Thyroid gland (tissue), 4 donors: ENCODE data around the gene CRYAA.
"Not testable (repeated sequence)": the region's sequence is repeated elsewhere in the genome, so short reads cannot be mapped to it uniquely, and the experiment has no call there.

Source experiments
- CTCF ChIP-seq, 6 experiments: fragments of 200-600 bp in 3 of 6; fragments of 450-650 bp in 3 of 6; sonication (generic) in 3 of 6; IDR thresholded peaks; one replicate each; pipeline ENCODE4 v1.5.1; 2016 to 2019; ENCODE audit warnings: antibody characterized with exemption in 6 of 6, mild to moderate bottlenecking in 2 of 6, inconsistent platforms in 1 of 6, moderate library complexity in 1 of 6
- POLR2A ChIP-seq, 2 donors: fragments of 450-650 bp; IDR thresholded peaks; one replicate each; pipeline ENCODE4 v1.6.1; 2017; ENCODE audit warnings: antibody characterized with exemption in 2 of 2, mild to moderate bottlenecking in 2 of 2, moderate library complexity in 1 of 2

- TF ChIP-seq POLR2A, CTCF (IDR thresholded peaks at IDR 0.05): not testable (repeated sequence)
Measured at GRCh38 chr21:43169230-43169886, 550 bp downstream of the CRYAA start.
